ENCODE results near the gene MAP1LC3B. TPM values are rescaled to one million over a fixed set of nuclear protein-coding genes. Genes with fewer than 3 reads are reported as not detected.

The MAP1LC3B gene
- total RNA-seq, 1 donor = 54.9 TPM

GRCh38 chr16:87431926-87432325, 39.8 kb downstream of the MAP1LC3B start:
- H3K4me3 ChIP-seq (ENCODE audit: low read depth, low read length) = no peak overlapping the region
- peak; percentile 77 for DNase-seq (ENCODE audit: low read depth)
- TF ChIP-seq, protein P1, sequence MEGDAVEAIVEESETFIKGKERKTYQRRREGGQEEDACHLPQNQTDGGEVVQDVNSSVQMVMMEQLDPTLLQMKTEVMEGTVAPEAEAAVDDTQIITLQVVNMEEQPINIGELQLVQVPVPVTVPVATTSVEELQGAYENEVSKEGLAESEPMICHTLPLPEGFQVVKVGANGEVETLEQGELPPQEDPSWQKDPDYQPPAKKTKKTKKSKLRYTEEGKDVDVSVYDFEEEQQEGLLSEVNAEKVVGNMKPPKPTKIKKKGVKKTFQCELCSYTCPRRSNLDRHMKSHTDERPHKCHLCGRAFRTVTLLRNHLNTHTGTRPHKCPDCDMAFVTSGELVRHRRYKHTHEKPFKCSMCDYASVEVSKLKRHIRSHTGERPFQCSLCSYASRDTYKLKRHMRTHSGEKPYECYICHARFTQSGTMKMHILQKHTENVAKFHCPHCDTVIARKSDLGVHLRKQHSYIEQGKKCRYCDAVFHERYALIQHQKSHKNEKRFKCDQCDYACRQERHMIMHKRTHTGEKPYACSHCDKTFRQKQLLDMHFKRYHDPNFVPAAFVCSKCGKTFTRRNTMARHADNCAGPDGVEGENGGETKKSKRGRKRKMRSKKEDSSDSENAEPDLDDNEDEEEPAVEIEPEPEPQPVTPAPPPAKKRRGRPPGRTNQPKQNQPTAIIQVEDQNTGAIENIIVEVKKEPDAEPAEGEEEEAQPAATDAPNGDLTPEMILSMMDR (IDR thresholded peaks at IDR 0.05; ENCODE audit: insufficient read depth, low read length) = no peak

GRCh38 chr16:87432330-87432915, 40.3 kb downstream of the MAP1LC3B start:
- TF ChIP-seq, protein P1 (IDR thresholded peaks at IDR 0.05; ENCODE audit: insufficient read depth, low read length) = no peak
- DNase-seq (ENCODE audit: low read depth) = no peak
- H3K4me3 ChIP-seq (ENCODE audit: low read depth, low read length) = no peak overlapping the region

GRCh38 chr16:87434146-87434667, 42.1 kb downstream of the MAP1LC3B start:
- no peak for DNase-seq (ENCODE audit: low read depth)
- TF ChIP-seq, protein P1 (IDR thresholded peaks at IDR 0.05; ENCODE audit: insufficient read depth, low read length) = no peak
- no peak overlapping the region for H3K4me3 ChIP-seq (ENCODE audit: low read depth, low read length)

GRCh38 chr16:87435372-87436224, 43.5 kb downstream of the MAP1LC3B start:
- peak; percentile 82 for DNase-seq (ENCODE audit: low read depth)
- H3K4me3 ChIP-seq (ENCODE audit: low read depth, low read length) = peak overlapping the region; percentile 42
- TF ChIP-seq, protein P1 (IDR thresholded peaks at IDR 0.05; ENCODE audit: insufficient read depth, low read length) = no peak

DNA sequence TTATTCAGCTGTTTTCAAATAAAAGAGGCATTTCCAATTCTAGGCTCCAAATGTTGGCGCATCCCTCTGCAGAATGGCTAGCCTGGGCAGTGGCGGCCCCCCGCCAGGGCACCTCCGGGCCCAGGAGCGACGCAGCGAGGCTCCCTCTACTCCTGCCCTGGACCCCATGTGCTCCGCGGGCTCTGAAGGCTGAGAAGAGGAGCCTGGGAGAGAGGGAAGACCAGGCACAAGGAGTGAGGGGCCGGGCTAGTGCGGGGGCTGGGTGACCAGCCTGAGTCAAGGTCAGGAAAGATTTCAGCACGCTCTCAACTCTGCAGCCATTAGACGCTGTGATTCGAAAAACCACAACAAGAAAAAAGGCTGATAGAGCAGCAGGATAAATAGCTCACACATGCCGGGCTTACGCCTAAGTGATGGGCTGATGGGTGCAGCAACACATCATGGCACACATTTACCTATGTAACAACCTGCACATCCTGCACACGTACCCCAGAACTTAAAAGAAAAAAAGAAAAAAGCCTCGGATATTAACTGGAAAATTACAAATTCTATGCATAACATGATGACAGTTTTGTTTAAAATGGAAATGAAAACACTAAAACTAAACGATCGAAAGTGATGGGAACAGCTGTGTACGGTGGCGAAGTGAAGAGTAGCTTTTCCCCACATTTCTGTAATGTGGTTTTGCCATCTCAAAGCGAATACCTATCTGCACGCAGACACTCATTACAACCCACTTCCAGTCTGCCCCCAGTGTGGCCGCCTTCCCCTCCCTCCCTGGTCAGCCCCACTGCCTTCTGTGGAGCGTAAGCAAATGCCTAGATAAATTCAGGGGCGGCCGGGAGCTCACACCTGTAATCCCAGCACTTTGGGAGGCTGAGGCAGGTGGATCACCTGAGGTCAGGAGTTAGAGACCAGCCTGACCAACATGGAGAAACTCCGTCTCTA, 44.4 kb downstream of the MAP1LC3B start:
- TF ChIP-seq, protein P1 (IDR thresholded peaks at IDR 0.05; ENCODE audit: insufficient read depth, low read length) = no peak
- peak; percentile 57 for DNase-seq (ENCODE audit: low read depth)
- H3K4me3 ChIP-seq (ENCODE audit: low read depth, low read length) = peak overlapping the region; percentile 42

GRCh38 chr16:87437327-87437726, 45.2 kb downstream of the MAP1LC3B start:
- no peak overlapping the region for H3K4me3 ChIP-seq (ENCODE audit: low read depth, low read length)
- no peak for DNase-seq (ENCODE audit: low read depth)
- TF ChIP-seq, protein P1 (IDR thresholded peaks at IDR 0.05; ENCODE audit: insufficient read depth, low read length) = no peak

Data from fibroblast of the aortic adventitia (primary cell).